ENCODE data around the gene CPXM1. TPM values are rescaled to one million over a fixed set of nuclear protein-coding genes. Genes with fewer than 3 reads are reported as not detected.

CPXM1 gene
- total and polyA plus RNA-seq, 2 experiments from 2014 or later = 57.8 to 66.3 TPM

GRCh38 chr20:2749951-2750490 lies 50.4 kb downstream of the CPXM1 start:
- H3K4me1 ChIP-seq (ENCODE audit: insufficient read depth) = peaks cover 25% of the 10 kb centered on the region
- H2AFZ ChIP-seq = no peak overlapping the region
- no peaks in the 10 kb centered on the region for H3K9me3 ChIP-seq (ENCODE audit: low read depth)
- WGBS (ENCODE audit: low lambda C conversion rate, missing lambda C conversion rate) = 10% methylated on average over 30 of the region's 30 CpGs
- no peak for DNase-seq (ENCODE audit: low spot score)
- no peaks in the 10 kb centered on the region for H4K20me1 ChIP-seq (ENCODE audit: insufficient read depth, poor library complexity, severe bottlenecking)
- H3K27ac ChIP-seq = no peak overlapping the region
- no peaks in the 10 kb centered on the region for H3K9me2 ChIP-seq (replicated peaks; ENCODE audit: insufficient read depth)
- H3K36me3 ChIP-seq (replicated peaks; ENCODE audit: insufficient read depth, low read depth) = no peaks in the 10 kb centered on the region
- H3K4me3 ChIP-seq = no peak overlapping the region
- H3K79me2 ChIP-seq = no peaks in the 10 kb centered on the region
- H3K4me2 ChIP-seq = peak overlapping the region; percentile 96
- peaks cover 64% of the 10 kb centered on the region for H3K27me3 ChIP-seq
- TF ChIP-seq EZH2 (IDR thresholded peaks at IDR 0.05; ENCODE audit: borderline replicate concordance) = no peak
- TF ChIP-seq EZH2phosphoT487 (IDR thresholded peaks at IDR 0.05; ENCODE audit: low read depth, severe bottlenecking, unreplicated experiment) = no peak
- TF ChIP-seq, protein P1, sequence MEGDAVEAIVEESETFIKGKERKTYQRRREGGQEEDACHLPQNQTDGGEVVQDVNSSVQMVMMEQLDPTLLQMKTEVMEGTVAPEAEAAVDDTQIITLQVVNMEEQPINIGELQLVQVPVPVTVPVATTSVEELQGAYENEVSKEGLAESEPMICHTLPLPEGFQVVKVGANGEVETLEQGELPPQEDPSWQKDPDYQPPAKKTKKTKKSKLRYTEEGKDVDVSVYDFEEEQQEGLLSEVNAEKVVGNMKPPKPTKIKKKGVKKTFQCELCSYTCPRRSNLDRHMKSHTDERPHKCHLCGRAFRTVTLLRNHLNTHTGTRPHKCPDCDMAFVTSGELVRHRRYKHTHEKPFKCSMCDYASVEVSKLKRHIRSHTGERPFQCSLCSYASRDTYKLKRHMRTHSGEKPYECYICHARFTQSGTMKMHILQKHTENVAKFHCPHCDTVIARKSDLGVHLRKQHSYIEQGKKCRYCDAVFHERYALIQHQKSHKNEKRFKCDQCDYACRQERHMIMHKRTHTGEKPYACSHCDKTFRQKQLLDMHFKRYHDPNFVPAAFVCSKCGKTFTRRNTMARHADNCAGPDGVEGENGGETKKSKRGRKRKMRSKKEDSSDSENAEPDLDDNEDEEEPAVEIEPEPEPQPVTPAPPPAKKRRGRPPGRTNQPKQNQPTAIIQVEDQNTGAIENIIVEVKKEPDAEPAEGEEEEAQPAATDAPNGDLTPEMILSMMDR (IDR thresholded peaks at IDR 0.05; ENCODE audit: poor library complexity) = no peak

- no peaks in the 10 kb centered on the region for H3K79me2 ChIP-seq
- H4K20me1 ChIP-seq (ENCODE audit: insufficient read depth, poor library complexity, severe bottlenecking) = no peaks in the 10 kb centered on the region
- H3K27me3 ChIP-seq = peaks cover 60% of the 10 kb centered on the region
- no peak overlapping the region for H3K4me3 ChIP-seq
- peak overlapping the region; percentile 96 for H3K4me2 ChIP-seq
- H2AFZ ChIP-seq = no peak overlapping the region
- no peaks in the 10 kb centered on the region for H3K36me3 ChIP-seq (replicated peaks; ENCODE audit: insufficient read depth, low read depth)
- H3K4me1 ChIP-seq (ENCODE audit: insufficient read depth) = peaks cover 25% of the 10 kb centered on the region
- TF ChIP-seq, protein P1 (IDR thresholded peaks at IDR 0.05; ENCODE audit: poor library complexity) = no peak
- TF ChIP-seq EZH2 (IDR thresholded peaks at IDR 0.05; ENCODE audit: borderline replicate concordance) = no peak
- no peak for TF ChIP-seq EZH2phosphoT487 (IDR thresholded peaks at IDR 0.05; ENCODE audit: low read depth, severe bottlenecking, unreplicated experiment)
- WGBS (ENCODE audit: low lambda C conversion rate, missing lambda C conversion rate) = 14% methylated on average over 32 of the region's 49 CpGs
- H3K27ac ChIP-seq = no peak overlapping the region
- no peaks in the 10 kb centered on the region for H3K9me2 ChIP-seq (replicated peaks; ENCODE audit: insufficient read depth)
- DNase-seq (ENCODE audit: low spot score) = no peak
- no peaks in the 10 kb centered on the region for H3K9me3 ChIP-seq (ENCODE audit: low read depth)
These were observed 51.0 kb downstream of the CPXM1 start for GRCh38 chr20:2749343-2749950.

- no peak overlapping the region for H3K27ac ChIP-seq
- H3K4me1 ChIP-seq (ENCODE audit: insufficient read depth) = peaks cover 25% of the 10 kb centered on the region
- TF ChIP-seq EZH2 (IDR thresholded peaks at IDR 0.05; ENCODE audit: borderline replicate concordance) (no peak), EZH2phosphoT487 (IDR thresholded peaks at IDR 0.05; ENCODE audit: low read depth, severe bottlenecking, unreplicated experiment) (no peak)
- TF ChIP-seq, protein P1 (IDR thresholded peaks at IDR 0.05; ENCODE audit: poor library complexity) = no peak
- WGBS (ENCODE audit: low lambda C conversion rate, missing lambda C conversion rate) = 40% methylated on average over 10 of the region's 10 CpGs
- H3K79me2 ChIP-seq = no peaks in the 10 kb centered on the region
- H3K9me2 ChIP-seq (replicated peaks; ENCODE audit: insufficient read depth) = no peaks in the 10 kb centered on the region
- no peaks in the 10 kb centered on the region for H4K20me1 ChIP-seq (ENCODE audit: insufficient read depth, poor library complexity, severe bottlenecking)
- no peak overlapping the region for H2AFZ ChIP-seq
- no peaks in the 10 kb centered on the region for H3K36me3 ChIP-seq (replicated peaks; ENCODE audit: insufficient read depth, low read depth)
- no peaks in the 10 kb centered on the region for H3K9me3 ChIP-seq (ENCODE audit: low read depth)
- no peak overlapping the region for H3K4me3 ChIP-seq
- no peak overlapping the region for H3K4me2 ChIP-seq
- DNase-seq (ENCODE audit: low spot score) = no peak
- peaks cover 53% of the 10 kb centered on the region for H3K27me3 ChIP-seq
These were observed 51.7 kb downstream of the CPXM1 start for GRCh38 chr20:2748551-2749342.

All from hepatocyte (in vitro differentiated cells).